ENCODE measurements around the gene COMT.
"Not testable (repeated sequence)": the region's sequence is repeated elsewhere in the genome, so short reads cannot be mapped to it uniquely, and the experiment has no call there.

Gene COMT

DNA sequence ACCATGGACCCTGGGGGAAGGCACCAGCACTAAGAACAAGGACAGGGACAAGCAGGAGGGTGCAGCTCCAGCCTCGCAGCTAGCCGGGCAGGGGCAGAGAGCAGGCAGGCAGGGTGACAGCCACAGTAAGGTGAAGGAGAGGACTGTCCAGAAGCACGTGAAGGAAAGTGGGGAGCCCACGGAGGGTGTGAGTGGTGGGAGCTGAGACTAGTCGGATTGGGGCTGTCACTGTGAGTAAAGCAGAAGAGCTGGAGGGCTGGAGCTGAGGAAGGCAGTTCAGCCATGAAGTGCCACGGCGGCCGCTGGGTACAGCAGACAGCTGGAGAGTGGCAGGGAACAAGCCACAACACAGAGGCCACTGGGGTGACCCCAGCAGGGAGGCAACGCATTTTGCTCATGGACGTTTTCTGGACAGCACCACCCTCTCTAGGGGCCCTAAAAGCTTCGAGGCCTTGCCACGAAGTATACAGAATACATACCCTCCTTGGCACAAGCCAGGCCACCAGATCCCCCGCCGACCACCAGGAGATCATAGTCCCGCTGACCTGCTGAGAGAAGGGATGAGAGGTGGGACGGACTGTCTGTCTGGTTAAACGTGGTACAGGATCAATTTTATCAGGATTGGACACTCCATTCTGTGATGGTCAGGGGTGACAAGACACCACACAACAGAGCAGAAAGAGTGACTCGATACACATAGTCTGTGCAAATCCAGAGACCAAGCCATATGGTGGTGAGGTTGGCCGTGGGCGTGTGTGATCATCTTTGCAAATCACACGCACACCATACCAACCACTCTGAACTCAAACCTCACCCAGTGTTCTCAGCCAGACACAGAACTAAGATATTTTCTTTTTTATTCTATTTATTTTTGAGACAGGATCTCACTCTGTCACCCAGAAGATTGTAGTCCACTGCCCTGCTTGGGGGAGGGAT lies 10.8 kb upstream of the COMT start:
- peak; percentile 57 for ATAC-seq

DNA sequence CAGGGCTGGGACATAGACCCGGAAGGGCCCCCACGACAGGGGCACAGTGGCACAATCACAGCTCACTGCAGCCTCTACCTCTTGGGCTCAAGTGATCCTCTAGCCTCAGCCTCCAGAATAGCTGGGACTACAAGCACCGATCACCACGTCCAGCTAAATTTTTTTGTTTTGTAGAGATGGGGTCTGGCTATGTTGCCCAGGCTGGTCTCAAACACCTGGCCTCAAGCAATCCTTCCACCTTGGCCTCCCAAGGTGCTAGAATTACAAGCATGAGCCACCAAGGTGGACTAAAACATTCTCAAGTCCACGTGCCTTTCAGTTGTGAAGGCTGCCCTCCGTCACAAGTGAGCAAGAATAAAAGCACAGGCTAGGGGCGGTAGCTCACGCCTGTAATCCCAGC lies 10.1 kb upstream of the COMT start:
- DNase-seq: no peak
- no peaks in the 10 kb centered on the region for H3K27me3 Mint-ChIP-seq
- H3K27ac Mint-ChIP-seq: no peak overlapping the region
- H3K36me3 Mint-ChIP-seq (ENCODE audit: low read depth): peaks cover 13% of the 10 kb centered on the region
- no peaks in the 10 kb centered on the region for H3K4me1 Mint-ChIP-seq
- peaks cover 12% of the 10 kb centered on the region for H3K9me3 Mint-ChIP-seq
- no peak overlapping the region for H3K4me3 Mint-ChIP-seq
- ATAC-seq: no peak

More for the DNA sequence above, 10.8 kb upstream of the COMT start:
- peaks cover 6% of the 10 kb centered on the region for H3K9me3 Mint-ChIP-seq
- no peak for DNase-seq
- H3K36me3 Mint-ChIP-seq (ENCODE audit: low read depth): peaks cover 6% of the 10 kb centered on the region
- H3K27me3 Mint-ChIP-seq: no peaks in the 10 kb centered on the region
- H3K4me3 Mint-ChIP-seq: no peak overlapping the region
- no peaks in the 10 kb centered on the region for H3K4me1 Mint-ChIP-seq
- H3K27ac Mint-ChIP-seq: no peak overlapping the region

DNA sequence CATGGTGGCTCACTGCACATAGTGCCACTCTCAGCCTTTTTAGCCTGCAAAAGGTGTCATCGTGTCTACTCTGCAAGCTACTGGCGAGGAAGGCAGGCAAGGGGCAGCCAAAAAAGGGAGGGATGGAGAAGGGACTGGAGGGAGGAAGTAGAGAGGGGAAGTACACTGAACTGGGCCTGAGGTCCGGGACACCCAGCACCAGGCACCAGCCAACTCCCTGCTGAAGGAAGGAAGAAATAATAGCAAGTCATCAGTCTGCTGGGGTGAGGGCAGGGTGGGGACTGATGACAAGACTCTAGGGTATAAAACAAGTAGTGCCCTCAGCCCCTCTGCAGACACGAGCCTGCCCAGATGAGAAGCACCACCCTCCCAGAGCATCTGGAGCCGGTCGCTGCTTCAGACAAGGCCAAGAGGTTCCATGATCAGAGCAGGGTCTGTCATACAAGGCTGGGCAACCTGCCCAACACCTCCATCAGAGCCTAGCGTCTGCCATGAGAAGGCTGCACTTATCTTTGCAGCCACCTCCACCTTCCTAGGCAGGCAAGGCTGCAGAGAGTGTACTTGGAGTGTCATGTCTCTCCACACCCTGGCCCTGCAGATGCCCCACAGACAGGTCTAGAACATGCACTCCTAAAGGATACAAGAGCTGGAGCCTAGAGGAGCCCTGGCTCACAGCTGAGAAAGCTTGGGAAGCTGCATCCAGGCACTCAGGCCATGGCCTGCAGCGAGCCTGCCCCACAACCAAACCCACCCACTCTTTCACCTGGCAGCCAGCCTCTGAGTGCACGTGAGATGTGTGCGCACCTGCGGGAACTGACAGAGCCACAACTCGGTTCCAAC lies 9.0 kb upstream of the COMT start:
- Mint-ChIP-seq H3K9me3 (peaks cover 15% of the 10 kb centered on the region), H3K4me3 (no peak overlapping the region), H3K27ac (no peak overlapping the region), H3K4me1 (no peaks in the 10 kb centered on the region), H3K27me3 (no peaks in the 10 kb centered on the region), H3K36me3 (ENCODE audit: low read depth) (peaks cover 21% of the 10 kb centered on the region)
- ATAC-seq (no peak), DNase-seq (no peak)

DNA sequence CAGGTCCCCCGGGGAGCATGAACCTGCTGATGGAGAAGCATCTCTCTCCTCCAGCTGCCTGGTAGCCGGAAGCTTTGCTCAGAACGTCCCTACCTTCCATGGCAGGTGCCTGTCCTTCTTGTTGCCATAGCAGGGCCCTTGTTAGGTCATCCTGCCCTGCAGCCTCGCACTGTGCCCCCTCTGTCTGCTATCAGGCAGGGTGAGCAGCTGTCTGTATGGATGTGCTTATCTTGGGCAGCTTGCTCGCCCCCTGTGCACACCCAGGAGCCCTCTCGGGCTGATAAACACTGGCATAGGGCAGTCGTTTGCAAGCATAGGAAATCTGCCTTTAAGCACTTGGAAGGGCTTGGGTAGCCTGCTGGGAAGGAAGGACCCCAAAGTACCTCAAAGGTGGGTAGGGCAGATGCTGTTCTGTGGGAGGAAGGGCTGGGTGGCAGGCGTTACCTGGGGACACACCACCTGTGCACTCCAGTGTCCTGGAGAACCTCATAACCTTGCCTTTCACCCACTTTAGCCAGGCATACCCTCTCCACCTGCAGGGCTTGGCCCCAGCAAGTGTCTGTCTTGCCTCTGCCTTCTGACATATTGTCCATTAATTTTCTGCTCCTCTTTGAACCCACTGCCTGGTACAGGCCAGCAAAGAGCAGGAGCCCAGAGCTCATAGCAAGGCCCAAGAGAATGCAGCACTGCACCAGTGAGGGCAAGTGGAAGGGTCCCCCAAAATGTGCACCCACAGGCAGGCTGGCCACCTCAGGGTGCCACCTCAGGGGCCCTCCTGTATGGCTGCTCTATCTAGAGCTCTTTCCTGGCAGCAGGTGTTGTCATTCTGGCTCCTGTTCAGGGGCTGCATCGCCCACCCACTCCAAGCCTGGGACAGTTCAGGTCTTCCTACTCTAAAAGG lies 8.0 kb upstream of the COMT start:
- peaks cover 25% of the 10 kb centered on the region for H3K36me3 Mint-ChIP-seq (ENCODE audit: low read depth)
- ATAC-seq (no peak), DNase-seq (no peak)
- peaks cover 15% of the 10 kb centered on the region for H3K9me3 Mint-ChIP-seq
- no peak overlapping the region for H3K27ac Mint-ChIP-seq
- H3K4me1 Mint-ChIP-seq: no peaks in the 10 kb centered on the region
- H3K4me3 Mint-ChIP-seq: no peak overlapping the region
- H3K27me3 Mint-ChIP-seq: no peaks in the 10 kb centered on the region

DNA sequence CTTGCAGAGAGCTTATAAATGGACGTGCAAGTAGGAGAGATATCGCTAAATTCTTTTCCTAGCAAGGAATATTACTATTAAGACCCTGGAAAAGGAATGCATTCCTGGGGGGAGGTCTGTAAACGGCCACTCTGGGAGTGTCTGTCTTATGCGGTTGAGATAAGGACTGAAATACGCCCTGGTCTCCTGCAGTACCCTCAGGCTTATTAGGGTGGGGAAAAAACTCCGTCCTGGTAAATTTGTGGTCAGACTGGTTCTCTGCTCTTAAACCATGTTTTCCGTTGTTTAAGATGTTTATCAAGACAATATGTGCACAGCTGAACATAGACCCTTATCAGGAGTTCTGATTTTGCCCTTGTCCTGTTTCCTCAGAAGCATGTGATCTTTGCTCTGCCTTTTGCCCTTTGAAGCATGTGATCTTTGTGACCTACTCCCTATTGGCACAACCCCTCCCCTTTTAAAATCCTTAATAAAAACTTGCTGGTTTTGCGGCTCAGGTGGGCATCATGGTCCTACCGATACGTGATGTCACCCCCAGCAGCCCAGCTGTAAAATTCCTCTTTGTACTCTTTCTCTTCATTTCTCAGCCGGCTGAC lies 6.4 kb upstream of the COMT start:
- peaks cover 15% of the 10 kb centered on the region for H3K9me3 Mint-ChIP-seq
- H3K36me3 Mint-ChIP-seq (ENCODE audit: low read depth): peaks cover 25% of the 10 kb centered on the region
- not testable (repeated sequence) for H3K27ac Mint-ChIP-seq, ATAC-seq, DNase-seq, H3K4me1 Mint-ChIP-seq, H3K4me3 Mint-ChIP-seq, H3K27me3 Mint-ChIP-seq

DNA sequence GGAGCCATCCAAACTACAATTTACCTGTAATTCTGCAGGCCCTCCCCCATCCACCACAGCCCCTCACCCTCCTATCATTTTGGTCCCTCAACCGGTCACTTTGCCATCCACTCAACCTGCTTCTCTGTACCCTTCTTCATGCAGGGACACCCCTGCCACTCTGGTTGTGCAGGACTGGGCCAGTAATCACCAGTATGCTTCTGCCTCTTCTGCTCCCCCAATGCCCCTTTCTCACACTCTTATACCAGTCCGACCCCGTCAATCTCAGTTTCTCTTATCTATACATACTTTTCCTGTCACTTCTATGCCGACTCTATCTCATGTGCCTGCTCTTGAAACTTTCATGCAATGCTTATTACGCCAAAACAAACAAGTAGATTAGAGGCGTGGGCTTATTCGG lies 5.1 kb upstream of the COMT start:
- Mint-ChIP-seq H3K27ac (no peak overlapping the region), H3K36me3 (ENCODE audit: low read depth) (peaks cover 25% of the 10 kb centered on the region), H3K9me3 (peaks cover 15% of the 10 kb centered on the region), H3K4me1 (peaks cover 9% of the 10 kb centered on the region), H3K27me3 (no peaks in the 10 kb centered on the region), H3K4me3 (no peak overlapping the region)
- ATAC-seq (no peak), DNase-seq (no peak)

DNA sequence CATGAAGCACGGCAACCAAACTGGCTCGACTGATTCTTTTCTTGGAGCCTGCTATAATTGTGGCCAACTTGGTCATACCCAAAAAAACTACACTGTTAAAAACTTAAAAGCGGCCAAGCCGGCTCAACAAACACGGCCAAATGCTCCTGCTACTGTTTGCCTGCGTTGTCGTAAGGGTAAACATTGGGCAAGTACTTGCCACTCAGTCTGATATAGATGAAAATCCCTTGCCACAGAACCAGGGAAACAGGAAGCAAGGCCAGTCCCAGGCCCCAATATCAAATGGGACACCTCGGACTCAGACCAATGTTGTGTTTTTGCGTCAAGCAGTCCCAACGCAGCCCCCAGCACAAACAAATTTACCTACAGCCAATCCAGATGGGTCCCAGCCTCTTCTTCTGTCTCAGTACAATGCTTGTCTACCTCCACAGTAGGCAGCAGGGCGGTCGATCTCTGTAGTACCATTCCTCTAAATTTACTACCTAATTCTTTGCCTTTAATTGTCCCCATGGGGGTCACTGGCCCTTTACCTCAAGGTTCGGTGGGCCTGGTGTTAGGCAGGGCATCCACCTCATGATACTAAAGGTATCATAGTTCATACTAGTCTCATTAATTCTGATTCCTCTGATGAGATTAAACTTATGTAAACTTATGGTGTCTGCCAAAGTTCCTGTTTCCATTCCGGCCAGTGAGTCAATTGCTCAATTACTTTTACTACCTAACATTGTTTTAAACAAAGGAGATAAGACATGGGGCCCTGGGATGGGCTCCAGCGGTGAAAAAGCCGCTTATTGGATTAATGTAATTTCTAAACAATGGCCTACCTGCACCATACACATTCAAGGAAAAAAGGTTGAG lies 3.7 kb upstream of the COMT start:
- DNase-seq (no peak), ATAC-seq (no peak)
- Mint-ChIP-seq H3K27ac (no peak overlapping the region), H3K9me3 (peaks cover 15% of the 10 kb centered on the region), H3K27me3 (no peaks in the 10 kb centered on the region), H3K36me3 (ENCODE audit: low read depth) (peaks cover 25% of the 10 kb centered on the region), H3K4me3 (no peak overlapping the region), H3K4me1 (peaks cover 16% of the 10 kb centered on the region)

DNA sequence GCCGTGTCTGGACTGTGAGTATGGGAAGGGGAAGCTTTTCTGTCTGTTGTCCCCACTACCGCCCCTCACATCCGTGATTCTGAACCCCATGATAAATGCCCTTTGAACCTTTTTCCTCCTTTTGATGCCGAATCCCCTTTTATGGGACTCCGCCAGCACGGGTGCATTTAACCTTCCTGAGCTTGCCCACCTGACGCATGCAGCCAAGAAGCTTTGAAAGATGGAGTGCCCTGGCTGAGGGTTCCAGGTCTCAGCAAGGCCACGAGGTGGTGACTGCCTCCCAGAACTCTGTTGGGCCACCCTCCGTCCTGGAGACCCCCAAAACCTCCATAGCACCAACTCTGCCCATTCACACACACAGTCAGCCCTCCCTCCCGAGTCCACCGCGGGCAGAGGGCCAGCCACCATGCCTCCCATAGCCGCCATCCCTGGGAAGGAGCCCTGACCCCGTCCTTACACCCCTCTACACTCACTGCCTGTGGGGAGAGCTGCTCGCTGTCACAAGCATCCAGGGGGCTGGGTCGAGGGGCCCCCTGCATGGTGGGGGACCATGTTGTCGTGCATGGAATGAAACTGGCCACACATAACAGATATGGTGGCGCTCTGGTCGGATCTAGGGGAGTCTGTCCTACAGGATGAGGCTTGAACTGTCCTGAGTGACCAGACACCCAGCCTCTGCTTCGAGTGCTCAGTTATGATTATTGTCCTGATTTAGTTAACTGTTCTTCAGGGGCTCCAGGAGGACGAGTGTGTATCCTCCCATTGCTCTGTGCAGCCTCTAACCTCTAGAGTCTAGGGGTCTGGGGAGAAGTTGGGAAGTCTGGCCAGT lies 822 bp upstream of the COMT start:
- no peak for ATAC-seq
- Mint-ChIP-seq H3K4me3 (peak overlapping the region; percentile 93), H3K9me3 (peaks cover 10% of the 10 kb centered on the region), H3K4me1 (peaks cover 27% of the 10 kb centered on the region), H3K36me3 (ENCODE audit: low read depth) (peaks cover 23% of the 10 kb centered on the region), H3K27ac (peak overlapping the region; percentile 97), H3K27me3 (no peaks in the 10 kb centered on the region)
- no peak for DNase-seq

DNA sequence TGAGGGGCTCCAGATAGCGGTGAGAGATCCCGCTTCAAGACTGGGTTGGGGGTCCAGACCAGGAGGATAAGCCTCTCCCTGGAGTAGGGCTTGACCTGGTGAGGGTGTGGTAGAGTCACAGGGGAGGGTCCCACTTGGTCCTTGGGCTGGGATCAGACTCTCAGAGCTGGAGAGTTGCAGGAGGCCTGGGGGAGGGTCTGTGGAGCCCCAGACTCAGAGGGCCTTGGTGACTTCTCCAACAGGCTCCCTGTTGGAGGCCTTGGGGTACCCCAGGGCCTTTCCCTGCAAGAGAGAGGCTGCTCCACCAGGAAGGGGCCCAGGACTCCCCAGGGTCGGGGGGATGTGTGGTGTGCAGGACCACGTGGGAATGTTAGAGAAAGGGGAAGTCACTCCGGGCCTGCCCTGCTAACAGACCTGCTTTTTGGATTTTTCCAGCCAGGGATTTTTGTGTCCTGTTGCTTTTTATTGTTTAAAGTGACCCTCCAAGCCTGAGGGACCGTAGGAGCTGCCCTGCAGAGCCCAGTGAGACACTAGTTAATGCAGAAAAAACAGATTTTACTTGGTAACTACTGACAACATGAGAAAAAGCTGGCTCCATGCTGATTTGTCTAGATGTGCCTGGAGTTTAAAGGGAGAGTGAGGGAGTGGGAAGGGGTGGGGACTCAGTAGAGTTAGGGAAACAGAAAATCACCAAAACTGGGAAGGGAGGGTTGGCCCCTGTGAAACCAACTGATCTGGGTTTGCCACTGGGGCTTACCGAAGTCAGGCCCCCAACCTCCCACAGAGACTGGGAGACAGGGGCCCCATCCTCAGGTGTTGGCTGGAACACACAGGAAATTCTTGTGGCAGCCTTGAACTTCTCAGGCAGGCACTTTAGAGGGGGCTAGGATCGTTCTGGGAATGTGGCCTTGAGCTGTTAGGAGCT lies 847 bp downstream of the COMT start:
- Mint-ChIP-seq H3K27ac (peak overlapping the region; percentile 97), H3K27me3 (no peaks in the 10 kb centered on the region), H3K4me3 (peak overlapping the region; percentile 93), H3K36me3 (ENCODE audit: low read depth) (peaks cover 10% of the 10 kb centered on the region), H3K9me3 (no peaks in the 10 kb centered on the region), H3K4me1 (peaks cover 36% of the 10 kb centered on the region)
- peak; percentile 25 for DNase-seq
- peak; percentile 38 for ATAC-seq

DNA sequence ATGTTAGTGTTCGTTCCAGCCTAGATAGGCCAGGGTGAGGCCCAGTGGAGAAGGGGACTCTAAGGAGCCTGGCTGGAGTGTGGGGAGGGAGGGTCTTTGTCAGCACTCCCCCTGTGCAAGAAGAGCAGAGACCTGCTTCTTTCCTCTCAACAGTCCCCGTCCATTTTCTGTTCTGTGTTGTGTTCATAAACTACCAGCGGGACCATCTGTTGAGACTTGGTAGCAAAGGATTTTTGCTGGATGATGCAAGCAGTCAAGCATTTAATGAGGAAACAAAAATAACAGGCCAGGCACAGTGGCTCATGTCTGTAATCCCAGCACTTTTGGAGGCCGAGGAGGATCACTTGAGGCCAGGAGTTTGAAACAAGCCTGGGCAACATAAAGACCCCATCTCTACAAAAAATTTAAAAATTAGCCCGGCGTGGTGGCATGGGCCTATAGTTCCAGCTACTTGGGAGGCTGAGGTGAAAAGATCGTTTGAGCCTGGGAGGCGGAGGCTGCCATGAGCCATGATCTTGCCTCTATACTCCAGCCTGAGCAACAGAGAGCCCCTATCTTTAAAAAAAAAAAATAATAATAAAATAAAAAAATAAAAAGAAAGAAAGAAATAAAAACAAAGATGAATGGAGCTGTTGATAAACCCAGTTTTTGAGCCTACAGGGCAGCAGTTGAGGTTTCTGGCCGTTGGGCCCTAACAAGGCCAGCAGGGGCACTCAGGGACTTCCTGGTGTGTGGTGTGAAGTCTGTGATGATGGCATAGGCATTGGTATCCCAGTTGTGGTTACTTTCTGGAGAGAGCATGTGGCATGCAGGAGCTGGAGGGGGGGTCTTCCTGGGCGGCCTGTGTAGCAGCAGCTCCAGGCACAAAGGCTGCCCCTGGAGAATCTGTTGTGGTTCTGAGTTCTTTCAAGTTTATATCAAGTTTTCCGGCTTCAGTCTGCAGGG lies 1.8 kb downstream of the COMT start:
- DNase-seq: no peak
- ATAC-seq: no peak
- H3K9me3 Mint-ChIP-seq: no peaks in the 10 kb centered on the region
- no peaks in the 10 kb centered on the region for H3K27me3 Mint-ChIP-seq
- peak overlapping the region; percentile 93 for H3K4me3 Mint-ChIP-seq
- H3K4me1 Mint-ChIP-seq: peaks cover 40% of the 10 kb centered on the region
- H3K36me3 Mint-ChIP-seq (ENCODE audit: low read depth): peaks cover 10% of the 10 kb centered on the region
- H3K27ac Mint-ChIP-seq: peak overlapping the region; percentile 97

All from activated naive CD8-positive, alpha-beta T cell treated with anti-CD3 and anti-CD28 coated beads, Interleukin-2, amount 50 U/mL, for 24 hours (primary cell).